ENCODE measurements around the gene IFT27.

IFT27 gene

GRCh38 chr22:36714110-36714509, 61.8 kb downstream of the IFT27 start:
- DNase-seq = no peak

DNA sequence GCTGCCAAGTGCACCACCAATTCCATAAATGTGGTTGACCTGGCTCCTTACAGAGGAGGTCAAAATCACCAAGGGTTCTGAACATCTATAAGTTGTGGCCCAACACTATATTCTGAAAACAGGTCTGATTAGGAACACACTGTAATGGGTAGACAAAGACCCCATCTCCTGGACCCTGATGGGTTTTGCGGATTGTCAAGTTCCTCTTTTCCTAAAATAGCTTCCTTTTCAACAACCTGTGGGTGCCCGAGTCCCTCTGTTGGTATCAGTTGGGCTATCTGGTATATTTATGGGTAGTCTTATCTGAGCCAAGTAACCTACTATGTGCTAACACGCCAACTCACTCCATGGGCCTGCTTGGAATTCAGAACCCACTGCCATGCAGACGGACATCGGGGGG, 62.5 kb downstream of the IFT27 start:
- DNase-seq = no peak
